HepG2 (cell line): ENCODE data around the gene TBC1D14. TPM values are rescaled to one million over a fixed set of nuclear protein-coding genes. Genes with fewer than 3 reads are reported as not detected.
A peak's percentile ranks its signal among the peaks of the same experiment; 100 is the strongest.

Experiments
- ATAC-seq: fragments of 200-7000 bp; cut with Tn5 transposase; 3 replicates; pipeline ENCODE4 v1.9.1; 2020; ENCODE audit warnings: mild to moderate bottlenecking, moderate library complexity
- BruUV-seq: library from RNA; stranded (reverse); fragments of 400-500 nt; replicated peaks from 2 replicates; lab custom pipeline; 2021; lab: Mats Ljungman, UMichigan
- CTCF ChIA-PET: fragments of 300-600 bp; formaldehyde crosslinking; extraction: SDS; loops from one replicate; lab custom pipeline; 2021; ENCODE audit warnings: low total read pairs, inconsistent platforms, low intra/inter-chr PET ratio; lab: Yijun Ruan, JAX
- POLR2A ChIA-PET: fragments of 350-600 bp; sonication (Branson Sonifier 250); formaldehyde crosslinking; loops from one replicate; lab custom pipeline; 2020; ENCODE audit warnings: antibody characterized with exemption, inconsistent platforms; lab: Yijun Ruan, JAX
- DNase-seq: peaks from one replicate; pipeline ENCODE4 v3.0.0-alpha.2; 2015; ENCODE audit warnings: low spot score
- FAIRE-seq: peaks from 3 replicates; lab custom pipeline; 2011; peaks lifted over from hg19 to GRCh38; lab: Jason Lieb, UNC
- H2AFZ ChIP-seq: one replicate; pipeline ENCODE4 v1.6.1; 2011; ENCODE audit warnings: low read length, inconsistent platforms
- H3K27ac ChIP-seq: fragments of 300-600 bp; 3 replicates; pipeline ENCODE4 v1.8.0; 2011; ENCODE audit warnings: mixed run types, mild to moderate bottlenecking, mixed read lengths, low read length, inconsistent platforms; ENCODE audit not compliant: insufficient read depth; ENCODE audit errors: extremely low read length
- H3K27me3 ChIP-seq, 2 experiments: fragments of 200-600 bp in 1 of 2; 2 replicates in 1 of 2; 3 replicates in 1 of 2; pipeline versions ENCODE4 v1.6.0 to v1.8.0; 2011; ENCODE audit warnings: low read length in 2 of 2, mild to moderate bottlenecking in 2 of 2, moderate library complexity in 2 of 2, inconsistent platforms in 1 of 2; ENCODE audit not compliant: insufficient read depth in 2 of 2, control insufficient read depth in 1 of 2
- H3K36me3 ChIP-seq, 2 experiments: fragments of 200-600 bp in 1 of 2; replicated peaks in 1 of 2; 2 replicates in 1 of 2; 3 replicates in 1 of 2; pipeline versions ENCODE4 v1.5.1 to v1.8.0; 2011; ENCODE audit warnings: low read length in 2 of 2, inconsistent platforms in 1 of 2; ENCODE audit not compliant: insufficient read depth in 2 of 2, control insufficient read depth in 1 of 2
- H3K4me1 ChIP-seq: 2 replicates; pipeline ENCODE4 v1.5.1; 2012; ENCODE audit warnings: low read length, inconsistent platforms; ENCODE audit not compliant: insufficient read depth
- H3K4me2 ChIP-seq: 2 replicates; pipeline ENCODE4 v1.6.0; 2011; ENCODE audit warnings: low read depth, low read length, inconsistent platforms
- H3K4me3 ChIP-seq, 3 experiments: fragments of 200-600 bp in 1 of 3; sonication (generic), shearing (Covaris generic) in 1 of 3; replicated peaks in 1 of 3; 2 replicates each; pipeline ENCODE4 v1.5.1; 2011 to 2016; ENCODE audit warnings: low read length in 3 of 3, inconsistent platforms in 2 of 3, low read depth in 2 of 3, mild to moderate bottlenecking in 2 of 3, control low read depth in 1 of 3, mixed read lengths in 1 of 3; ENCODE audit not compliant: insufficient read depth in 1 of 3
- H3K79me2 ChIP-seq: one replicate; pipeline ENCODE4 v1.6.1; 2011; ENCODE audit warnings: low read length, inconsistent platforms; ENCODE audit not compliant: insufficient read depth
- H3K9ac ChIP-seq: 2 replicates; pipeline ENCODE4 v1.6.0; 2011; ENCODE audit warnings: mild to moderate bottlenecking, low read depth, low read length, inconsistent platforms; ENCODE audit not compliant: insufficient read depth
- H3K9me3 ChIP-seq: 2 replicates; pipeline ENCODE4 v1.5.1; 2012; ENCODE audit warnings: mild to moderate bottlenecking, low read length
- H4K20me1 ChIP-seq: 2 replicates; pipeline ENCODE4 v1.6.0; 2011; ENCODE audit warnings: inconsistent platforms, mild to moderate bottlenecking, low read length, moderate library complexity; ENCODE audit not compliant: insufficient read depth
- MXD4 ChIP-seq: IDR thresholded peaks from 2 replicates; pipeline ENCODE4 v1.6.1; 2016; ENCODE audit warnings: mild to moderate bottlenecking, missing biosample characterization, missing genetic modification reagents
- ZFP91 ChIP-seq: sonication (generic); formaldehyde crosslinking; IDR thresholded peaks from 2 replicates; pipeline ENCODE4 v1.9.0; 2022; ENCODE audit warnings: missing genetic modification reagents, mild to moderate bottlenecking, borderline replicate concordance
- ZNF460 ChIP-seq: sonication (generic); formaldehyde crosslinking; IDR thresholded peaks from 2 replicates; pipeline ENCODE4 v1.5.1; 2020; ENCODE audit warnings: missing genetic modification reagents, mild to moderate bottlenecking, borderline replicate concordance
- ZNF605 ChIP-seq: sonication (generic); formaldehyde crosslinking; IDR thresholded peaks from 2 replicates; pipeline ENCODE4 v1.8.0; 2022; ENCODE audit warnings: mild to moderate bottlenecking, missing genetic modification reagents
- WGBS: methylation state at CpG from one replicate; pipeline ENCODE4 v1.1.6; 2017; ENCODE audit warnings: low lambda C conversion rate; 5-methylcytosine and 5-hydroxymethylcytosine counted together
- in situ Hi-C: cut with HindIII; loops from 2 replicates; pipeline ENCODE4 v1.10.0; 2017; ENCODE audit warnings: low pct_unique_long_range_greater_than_20kb; ENCODE audit not compliant: extremely low pct_ligation_motif_present
- intact Hi-C: fragments of 100-400 bp; cut with micrococcal nuclease; formaldehyde crosslinking; loops from one replicate; pipeline ENCODE4 v1.10.0; 2022; ENCODE audit not compliant: unreplicated experiment
- polyA plus RNA-seq, 8 experiments: library from polyadenylated mRNA; depleted of rRNA in 3 of 8; stranded (reverse) in 7 of 8; unstranded in 1 of 8; fragments of >200 nt; fragmentation: Illumina TruSeq in 4 of 8; extraction: Trizol in 4 of 8; gene quantifications; 2 replicates each; pipeline versions ENCODE4 v1.2.1 to v1.2.3, GENCODE V29; 2011 to 2016; ENCODE audit warnings: low read depth in 4 of 8, missing spikeins in 1 of 8, mixed read lengths in 1 of 8; ENCODE audit not compliant: insufficient read depth in 1 of 8
- total RNA-seq, 5 experiments: library from RNA; depleted of rRNA; stranded (reverse); fragments of >200 nt; fragmentation: Illumina TruSeq; extraction: Trizol; gene quantifications; 2 replicates each; pipeline ENCODE4 v1.2.3, GENCODE V29; 2016; ENCODE audit warnings: low read depth in 1 of 5
- TF ChIP-seq, protein P1 (sequence below), 2 experiments: sonication (generic) in 1 of 2; formaldehyde crosslinking in 1 of 2; IDR thresholded peaks; 2 replicates each; pipeline versions ENCODE4 v1.4.0 to v1.6.1; 2016 to 2020; ENCODE audit warnings: borderline replicate concordance in 1 of 2, low read depth in 1 of 2, mild to moderate bottlenecking in 1 of 2, missing genetic modification reagents in 1 of 2

Gene TBC1D14
- total and polyA plus RNA-seq, 2 of the 13 experiments (the other 11 are each of a cell fraction or from before 2014, with no cell fraction given) = 29.5 to 46.5 TPM

GRCh38 chr4:7075962-7076695, 166.5 kb downstream of the TBC1D14 start (continued):
- TF ChIP-seq, protein P1, sequence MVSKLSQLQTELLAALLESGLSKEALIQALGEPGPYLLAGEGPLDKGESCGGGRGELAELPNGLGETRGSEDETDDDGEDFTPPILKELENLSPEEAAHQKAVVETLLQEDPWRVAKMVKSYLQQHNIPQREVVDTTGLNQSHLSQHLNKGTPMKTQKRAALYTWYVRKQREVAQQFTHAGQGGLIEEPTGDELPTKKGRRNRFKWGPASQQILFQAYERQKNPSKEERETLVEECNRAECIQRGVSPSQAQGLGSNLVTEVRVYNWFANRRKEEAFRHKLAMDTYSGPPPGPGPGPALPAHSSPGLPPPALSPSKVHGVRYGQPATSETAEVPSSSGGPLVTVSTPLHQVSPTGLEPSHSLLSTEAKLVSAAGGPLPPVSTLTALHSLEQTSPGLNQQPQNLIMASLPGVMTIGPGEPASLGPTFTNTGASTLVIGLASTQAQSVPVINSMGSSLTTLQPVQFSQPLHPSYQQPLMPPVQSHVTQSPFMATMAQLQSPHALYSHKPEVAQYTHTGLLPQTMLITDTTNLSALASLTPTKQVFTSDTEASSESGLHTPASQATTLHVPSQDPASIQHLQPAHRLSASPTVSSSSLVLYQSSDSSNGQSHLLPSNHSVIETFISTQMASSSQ (IDR thresholded peaks at IDR 0.05; ENCODE audit: low read depth) = no peak
- TF ChIP-seq, protein P1 (CRISPR knock-in tag; IDR thresholded peaks at IDR 0.05; ENCODE audit: borderline replicate concordance) = no peak
- TF ChIP-seq ZNF460 = no peak
- TF ChIP-seq ZNF605 = no peak

DNA sequence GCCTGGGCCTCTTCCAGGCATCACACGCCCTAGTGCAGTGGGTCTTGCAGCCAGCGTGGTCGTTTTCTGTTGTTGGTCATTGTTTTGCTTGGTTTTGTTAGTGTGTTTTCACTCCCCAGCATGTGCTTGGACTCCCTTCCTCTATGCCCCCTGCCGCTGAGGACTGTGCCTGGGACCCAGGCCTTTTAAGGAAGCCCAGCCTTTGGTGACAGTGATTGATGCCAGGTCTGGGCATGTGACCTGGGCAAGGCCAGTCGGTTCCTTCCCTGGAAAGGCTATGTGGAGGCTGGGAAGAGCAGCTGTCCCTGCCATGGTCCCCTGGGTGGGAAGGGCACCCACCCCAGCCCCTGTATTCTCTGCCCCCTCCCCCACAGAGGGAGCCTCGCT, 167.1 kb downstream of the TBC1D14 start:
- no TSS peak for BruUV-seq
- CTCF ChIA-PET = no interaction called here
- Histone ChIP-seq H3K9ac (no peak overlapping the region), H2AFZ (no peak overlapping the region), H3K27ac (no peak overlapping the region), H3K9me3 (no peaks in the 10 kb centered on the region)
- ATAC-seq (no peak), DNase-seq (no peak)
- intact Hi-C loops = no loop called here
- 0 out of 2 replicates have a peak, but pooled peaks have one; percentile 3 for TF ChIP-seq ZFP91 (CRISPR knock-in tag)
- TF ChIP-seq MXD4 = no peak
- TF ChIP-seq, all 625 proteins: peak for 1
- no peak overlapping the region for H3K4me2 ChIP-seq
- H3K4me1 ChIP-seq = peaks cover 36% of the 10 kb centered on the region
- no peaks in the 10 kb centered on the region for H4K20me1 ChIP-seq
- 34% methylated on average over 6 of the region's 6 CpGs for WGBS
- POLR2A ChIA-PET = no interaction called here
- no peaks in the 10 kb centered on the region for H3K36me3 ChIP-seq
- in situ Hi-C loops = loop anchor here (10.0 kb wide), 1 partner anchor 172 kb away; the partner anchor contains the start of gene TBC1D14
- no peaks in the 10 kb centered on the region for H3K79me2 ChIP-seq
- FAIRE-seq = no peak
- no peak overlapping the region for H3K4me3 ChIP-seq
- H3K27me3 ChIP-seq = no peaks in the 10 kb centered on the region; a peak in 1 of 5 replicates
